Measurements from ENCODE around the gene GCLM. TPM values are rescaled to one million over a fixed set of nuclear protein-coding genes. Genes with fewer than 3 reads are reported as not detected.

GCLM gene
- total and polyA plus RNA-seq, 9 of the 15 experiments (the other 6 are each of a cell fraction or from before 2014, with no cell fraction given), result 9.3 to 71.6 (median 24.5) TPM

- peak; percentile 66 to 85 for TF ChIP-seq MNT (conservative IDR thresholded peaks at IDR 0.05)
- TF ChIP-seq POLR2A (conservative IDR thresholded peaks at IDR 0.05), result peak; percentile 82
- TF ChIP-seq ZZZ3 (IDR thresholded peaks at IDR 0.05), result no peak
- TF ChIP-seq, protein P1, sequence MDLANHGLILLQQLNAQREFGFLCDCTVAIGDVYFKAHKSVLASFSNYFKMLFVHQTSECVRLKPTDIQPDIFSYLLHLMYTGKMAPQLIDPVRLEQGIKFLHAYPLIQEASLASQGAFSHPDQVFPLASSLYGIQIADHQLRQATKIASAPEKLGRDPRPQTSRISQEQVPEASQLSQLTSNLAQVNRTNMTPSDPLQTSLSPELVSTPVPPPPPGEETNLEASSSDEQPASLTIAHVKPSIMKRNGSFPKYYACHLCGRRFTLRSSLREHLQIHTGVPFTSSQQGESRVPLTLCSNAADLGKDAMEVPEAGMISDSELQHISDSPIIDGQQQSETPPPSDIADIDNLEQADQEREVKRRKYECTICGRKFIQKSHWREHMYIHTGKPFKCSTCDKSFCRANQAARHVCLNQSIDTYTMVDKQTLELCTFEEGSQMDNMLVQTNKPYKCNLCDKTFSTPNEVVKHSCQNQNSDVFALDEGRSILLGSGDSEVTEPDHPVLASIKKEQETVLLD (IDR thresholded peaks at IDR 0.05), result no peak
- TF ChIP-seq THRAP3 (IDR thresholded peaks at IDR 0.05; ENCODE audit: borderline replicate concordance), result no peak
- peak; percentile 86 for TF ChIP-seq MYC (IDR thresholded peaks at IDR 0.05; ENCODE audit: low read depth, low read length)
- TF ChIP-seq MYC (CRISPR knock-in tag; IDR thresholded peaks at IDR 0.05; ENCODE audit: borderline replicate concordance, low read depth), result 0 out of 2 replicates have a peak, but pooled peaks have one; percentile 24
- no peak for TF ChIP-seq HOMEZ (CRISPR knock-in tag; IDR thresholded peaks at IDR 0.05)
- TF ChIP-seq KLF13 (tag; IDR thresholded peaks at IDR 0.05; ENCODE audit: borderline replicate concordance, low read depth), result no peak
- no peak for TF ChIP-seq POLR2H (tag; IDR thresholded peaks at IDR 0.05; ENCODE audit: low read depth)
- TF ChIP-seq SLC30A9 (CRISPR knock-in tag; IDR thresholded peaks at IDR 0.05), result no peak
- TF ChIP-seq SP1 (CRISPR knock-in tag; IDR thresholded peaks at IDR 0.05), result no peak; the same call in none of the 2 replicates
- TF ChIP-seq, protein P2, sequence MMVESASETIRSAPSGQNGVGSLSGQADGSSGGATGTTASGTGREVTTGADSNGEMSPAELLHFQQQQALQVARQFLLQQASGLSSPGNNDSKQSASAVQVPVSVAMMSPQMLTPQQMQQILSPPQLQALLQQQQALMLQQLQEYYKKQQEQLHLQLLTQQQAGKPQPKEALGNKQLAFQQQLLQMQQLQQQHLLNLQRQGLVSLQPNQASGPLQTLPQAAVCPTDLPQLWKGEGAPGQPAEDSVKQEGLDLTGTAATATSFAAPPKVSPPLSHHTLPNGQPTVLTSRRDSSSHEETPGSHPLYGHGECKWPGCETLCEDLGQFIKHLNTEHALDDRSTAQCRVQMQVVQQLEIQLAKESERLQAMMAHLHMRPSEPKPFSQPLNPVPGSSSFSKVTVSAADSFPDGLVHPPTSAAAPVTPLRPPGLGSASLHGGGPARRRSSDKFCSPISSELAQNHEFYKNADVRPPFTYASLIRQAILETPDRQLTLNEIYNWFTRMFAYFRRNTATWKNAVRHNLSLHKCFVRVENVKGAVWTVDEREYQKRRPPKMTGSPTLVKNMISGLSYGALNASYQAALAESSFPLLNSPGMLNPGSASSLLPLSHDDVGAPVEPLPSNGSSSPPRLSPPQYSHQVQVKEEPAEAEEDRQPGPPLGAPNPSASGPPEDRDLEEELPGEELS (CRISPR knock-in tag; IDR thresholded peaks at IDR 0.05; ENCODE audit: borderline replicate concordance), result no peak
- no peak for TF ChIP-seq IRF2 (CRISPR knock-in tag; IDR thresholded peaks at IDR 0.05)
- TF ChIP-seq ZNF717 (CRISPR knock-in tag; IDR thresholded peaks at IDR 0.05), result no peak
- no peak for TF ChIP-seq ASH1L (IDR thresholded peaks at IDR 0.05; ENCODE audit: borderline replicate concordance, low read depth, partially characterized antibody)
- no peak for TF ChIP-seq JUND (IDR thresholded peaks at IDR 0.05; ENCODE audit: borderline replicate concordance, low read depth, low read length)
- no peak for TF ChIP-seq JUND (tag; IDR thresholded peaks at IDR 0.05; ENCODE audit: borderline replicate concordance, low read depth, low read length)
- TF ChIP-seq U2AF2 (optimal IDR thresholded peaks at IDR 0.05; ENCODE audit: low read depth, low read length), result no peak
- TF ChIP-seq ELF4 (CRISPR knock-in tag; IDR thresholded peaks at IDR 0.05), result no peak
- no peak for TF ChIP-seq ZNF764 (CRISPR knock-in tag; IDR thresholded peaks at IDR 0.05; ENCODE audit: low read depth)
- no peak for TF ChIP-seq KDM2B (CRISPR knock-in tag; IDR thresholded peaks at IDR 0.05)
Observed at GRCh38 chr1:93846206-93846991, 62.8 kb downstream of the GCLM start (continued).

All from K562 (cell line).